Suprapubic skin (tissue), 3 donors: ENCODE results near the gene ANKRD11.

Experiments used
- CTCF ChIP-seq, 2 donors: fragments of 200-600 bp in 1 of 2; fragments of 450-650 bp in 1 of 2; sonication (generic) in 1 of 2; IDR thresholded peaks; one replicate each; pipeline ENCODE4 v1.5.1; 2016 to 2019; ENCODE audit warnings: antibody characterized with exemption in 2 of 2, mild to moderate bottlenecking in 1 of 2, moderate library complexity in 1 of 2
- EP300 ChIP-seq: sonication (generic); formaldehyde crosslinking; IDR thresholded peaks from one replicate; pipeline ENCODE4 v1.6.1; 2017; ENCODE audit warnings: antibody characterized with exemption

GRCh38 chr16:89481356-89481955, 8.9 kb downstream of the ANKRD11 start:
- TF ChIP-seq CTCF (IDR thresholded peaks at IDR 0.05): no peak
- no peak for TF ChIP-seq EP300
